A549 (cell line): ENCODE measurements around the gene LUZP1. TPM values are rescaled to one million over a fixed set of nuclear protein-coding genes. Genes with fewer than 3 reads are reported as not detected.

Experiments used
- ATAC-seq, 2 experiments: fragments of 200-7000 bp in 1 of 2; fragments of >200 bp in 1 of 2; cut with Nextera tagmentation in 1 of 2; cut with Tn5 transposase in 1 of 2; 3 replicates each; pipeline versions ENCODE4 v1.8.0 to v1.9.1; 2018 to 2020; ENCODE audit warnings: mild to moderate bottlenecking in 1 of 2, moderate library complexity in 1 of 2
- CTCF ChIA-PET: fragments of 300-600 bp; sonication (Branson Sonifier 250); formaldehyde crosslinking; extraction: SDS; loops from one replicate; lab custom pipeline; 2021; ENCODE audit warnings: antibody characterized with exemption, inconsistent platforms; lab: Yijun Ruan, JAX
- POLR2A ChIA-PET: fragments of 350-600 bp; formaldehyde crosslinking; extraction: SDS; loops from one replicate; lab custom pipeline; 2021; ENCODE audit warnings: antibody characterized with exemption, inconsistent platforms; lab: Yijun Ruan, JAX
- DNase-seq, 2 experiments: peaks; one replicate each; pipeline versions ENCODE4 v3.0.0 to v3.0.0-alpha.2; 2011 to 2016; ENCODE audit warnings: low read depth in 1 of 2, low spot score in 1 of 2
- FAIRE-seq: peaks from 2 replicates; lab custom pipeline; 2011; peaks lifted over from hg19 to GRCh38; lab: Jason Lieb, UNC
- H3K27ac ChIP-seq, 2 experiments: fragments of >200 bp; sonication (Bioruptor Twin); formaldehyde crosslinking; 3 replicates each; pipeline ENCODE4 v1.5.1; 2016 to 2017
- H3K4me1 ChIP-seq: fragments of >200 bp; sonication (Bioruptor Twin); formaldehyde crosslinking; 3 replicates; pipeline ENCODE4 v1.6.1; 2016
- H3K4me2 ChIP-seq: fragments of >200 bp; sonication (Bioruptor Twin); formaldehyde crosslinking; 3 replicates; pipeline ENCODE4 v1.6.1; 2016
- H3K4me3 ChIP-seq: fragments of >200 bp; sonication (Bioruptor Twin); formaldehyde crosslinking; 3 replicates; pipeline ENCODE4 v1.5.1; 2016
- H3K9me3 ChIP-seq: fragments of >200 bp; sonication (Bioruptor Twin); formaldehyde crosslinking; 3 replicates; pipeline ENCODE4 v1.6.1; 2016
- CHD4 ChIP-seq: fragments of 200-600 bp; sonication (generic); IDR thresholded peaks from 2 replicates; pipeline ENCODE4 v1.6.1; 2016; ENCODE audit warnings: antibody characterized with exemption, mild to moderate bottlenecking, borderline replicate concordance
- TFCP2L1 ChIP-seq: fragments of 250-450 bp; sonication (Bioruptor Pico); IDR thresholded peaks from 2 replicates; pipeline ENCODE4 v1.5.0; 2021; ENCODE audit warnings: mild to moderate bottlenecking
- WGBS: methylation state at CpG from one replicate; pipeline ENCODE4 v1.1.6; 2017; ENCODE audit errors: missing lambda C conversion rate; 5-methylcytosine and 5-hydroxymethylcytosine counted together
- polyA plus RNA-seq, 4 experiments: library from polyadenylated mRNA; depleted of rRNA in 3 of 4; stranded (reverse); fragments of >200 nt; fragmentation: RNase III in 1 of 4; extraction: RNeasy Plus Mini Kit Qiagen cat#74134 plus additional on column Dnase treatment in 1 of 4; gene quantifications; 2 replicates in 3 of 4; 3 replicates in 1 of 4; pipeline ENCODE4 v1.2.3, GENCODE V29; 2011 to 2017
- small RNA-seq, 6 experiments: library from RNA; depleted of rRNA; stranded (forward); fragments of <200 nt; gene quantifications; one replicate each; pipeline ENCODE3, GENCODE V24; 2012

The LUZP1 gene
- polyA plus RNA-seq, 2 of the 4 experiments (the other 2 are of a cell fraction): 18.2 to 26.2 TPM

- POLR2A ChIA-PET: no interaction called here
- H3K9me3 ChIP-seq: no peaks in the 10 kb centered on the region
- TF ChIP-seq CHD4 (no peak), TFCP2L1 (CRISPR knock-in tag) (no peak)
- TF ChIP-seq, all 56 proteins: peak for 0
- H3K4me3 ChIP-seq: no peak overlapping the region
- WGBS: 64% methylated on average over 2 of the region's 2 CpGs
- no peak for DNase-seq
- 0 out of 3 replicates have a peak, but pooled peaks cover 9% of the 10 kb centered on the region for H3K4me1 ChIP-seq
- FAIRE-seq: no peak
- no peak for ATAC-seq
- no peak overlapping the region for H3K4me2 ChIP-seq
- CTCF ChIA-PET: no interaction called here
- no peak overlapping the region for H3K27ac ChIP-seq
These were observed 132.7 kb downstream of the LUZP1 start for GRCh38 chr1:23035823-23036452.

Small RNAs within 50 kb of the gene (small RNA-seq; reads per million reads assigned to genes)
- 0 to 3.7 (median 2.5) reads per million in 6 experiments for gene MIR3115
- gene MIR4419A: 0 reads per million in 6 experiments
- 0 reads per million in 6 experiments for gene RNU6-135P
- 0 reads per million in 6 experiments for gene RNU6-514P

Other genes starting within 250 kb of the LUZP1 start
- not detected in 2 replicates for gene LACTBL1, start 196.0 kb downstream of the LUZP1 start, polyA plus RNA-seq (2011; rRNA removed)
- gene LACTBL1, start 196.0 kb downstream of the LUZP1 start, polyA plus RNA-seq (2017; fragmentation: RNase III; extraction: RNeasy Plus Mini Kit Qiagen cat#74134 plus additional on column Dnase treatment): not detected in 3 replicates
- not detected in 2 replicates for gene TEX46, start 153.0 kb downstream of the LUZP1 start, polyA plus RNA-seq (2011; rRNA removed)
- not detected in 3 replicates for gene TEX46, start 153.0 kb downstream of the LUZP1 start, polyA plus RNA-seq (2017; fragmentation: RNase III; extraction: RNeasy Plus Mini Kit Qiagen cat#74134 plus additional on column Dnase treatment)
- gene KDM1A, start 149.4 kb downstream of the LUZP1 start, polyA plus RNA-seq (2011; rRNA removed): 71.8 and 80.3 TPM in 2 replicates
- 63.7 to 67.6 TPM (median 66.4 TPM) in 3 replicates for gene KDM1A, start 149.4 kb downstream of the LUZP1 start, polyA plus RNA-seq (2017; fragmentation: RNase III; extraction: RNeasy Plus Mini Kit Qiagen cat#74134 plus additional on column Dnase treatment)
- 8.5 and 11.2 TPM in 2 replicates for gene HTR1D, start 48.6 kb upstream of the LUZP1 start, polyA plus RNA-seq (2011; rRNA removed)
- gene HTR1D, start 48.6 kb upstream of the LUZP1 start, polyA plus RNA-seq (2017; fragmentation: RNase III; extraction: RNeasy Plus Mini Kit Qiagen cat#74134 plus additional on column Dnase treatment): 7.5 to 11.4 TPM (median 9.4 TPM) in 3 replicates
- 241 and 281 TPM in 2 replicates for gene HNRNPR, start 175.4 kb upstream of the LUZP1 start, polyA plus RNA-seq (2011; rRNA removed)
- 223 to 239 TPM (median 237 TPM) in 3 replicates for gene HNRNPR, start 175.4 kb upstream of the LUZP1 start, polyA plus RNA-seq (2017; fragmentation: RNase III; extraction: RNeasy Plus Mini Kit Qiagen cat#74134 plus additional on column Dnase treatment)
- 7.5 and 8.3 TPM in 2 replicates for gene ZNF436, start 201.0 kb upstream of the LUZP1 start, polyA plus RNA-seq (2011; rRNA removed)
- gene ZNF436, start 201.0 kb upstream of the LUZP1 start, polyA plus RNA-seq (2017; fragmentation: RNase III; extraction: RNeasy Plus Mini Kit Qiagen cat#74134 plus additional on column Dnase treatment): 4.7 to 5.1 TPM (median 4.8 TPM) in 3 replicates